Measurements from ENCODE around the gene LINC01488. TPM values are rescaled to one million over a fixed set of nuclear protein-coding genes. Genes with fewer than 3 reads are reported as not detected.

LINC01488 gene
- total RNA-seq, 2 donors from 2014 or later: not detected

DNA sequence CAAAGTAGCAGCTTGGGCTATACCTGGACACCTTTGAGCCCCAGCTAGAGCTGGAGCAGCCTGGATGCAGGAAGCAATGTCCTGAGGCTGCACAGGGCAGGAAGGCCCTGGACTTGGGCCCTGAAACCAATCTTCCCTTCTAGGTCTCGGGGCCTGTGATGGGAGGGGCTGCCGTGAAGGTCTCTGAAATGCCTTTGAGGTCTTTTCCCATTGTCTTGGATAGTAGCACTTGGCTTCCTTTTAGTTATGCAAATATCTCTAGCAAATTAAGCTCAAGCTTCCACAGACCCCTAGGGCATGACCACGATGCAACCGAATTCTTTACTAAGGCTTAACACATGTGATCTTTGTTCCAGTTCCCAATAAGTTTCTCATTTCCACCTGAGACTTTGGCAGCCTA lies 40.0 kb downstream of the LINC01488 start:
- Mint-ChIP-seq H3K27ac (no peak overlapping the region), H3K9me3 (peaks cover 6 to 8% of the 10 kb centered on the region in 2 donors), H3K36me3 (ENCODE audit: insufficient read depth in 2 of 2) (peaks cover 7 to 13% of the 10 kb centered on the region in 2 donors), H3K4me1 (ENCODE audit: low read depth) (no peaks in the 10 kb centered on the region), H3K27me3 (ENCODE audit: low read depth) (peaks cover 25% of the 10 kb centered on the region), H3K4me3 (no peak overlapping the region)
- no peak for ATAC-seq (replicated peaks in 1 of 2)
- no peak for DNase-seq

DNA sequence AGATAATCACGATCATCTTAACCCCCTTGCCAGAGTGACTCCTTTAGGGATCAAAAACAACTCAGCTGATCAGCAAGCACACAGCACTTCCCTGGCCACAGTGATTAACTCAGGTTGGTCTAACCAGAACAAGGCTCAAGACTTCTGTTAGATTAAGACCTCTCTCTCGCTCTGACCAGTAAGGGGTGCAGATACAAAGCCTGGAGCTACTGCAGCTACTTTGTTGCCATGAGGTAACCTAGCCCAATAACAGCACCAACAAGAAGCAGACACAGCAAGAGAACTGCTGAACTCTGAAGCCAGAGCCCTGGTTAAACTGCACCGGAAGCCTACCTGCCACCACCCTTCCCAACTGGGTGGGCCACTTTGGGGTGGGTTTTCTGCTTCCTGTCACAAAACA lies 42.0 kb downstream of the LINC01488 start:
- DNase-seq (no peak), ATAC-seq (replicated peaks in 1 of 2) (no peak)
- Mint-ChIP-seq H3K27ac (no peak overlapping the region), H3K27me3 (ENCODE audit: low read depth) (peaks cover 10% of the 10 kb centered on the region), H3K9me3 (peaks cover 2 to 5% of the 10 kb centered on the region in 2 donors), H3K4me3 (no peak overlapping the region), H3K4me1 (ENCODE audit: low read depth) (no peaks in the 10 kb centered on the region), H3K36me3 (ENCODE audit: insufficient read depth in 2 of 2) (peaks cover 4 to 5% of the 10 kb centered on the region in 2 donors)

DNA sequence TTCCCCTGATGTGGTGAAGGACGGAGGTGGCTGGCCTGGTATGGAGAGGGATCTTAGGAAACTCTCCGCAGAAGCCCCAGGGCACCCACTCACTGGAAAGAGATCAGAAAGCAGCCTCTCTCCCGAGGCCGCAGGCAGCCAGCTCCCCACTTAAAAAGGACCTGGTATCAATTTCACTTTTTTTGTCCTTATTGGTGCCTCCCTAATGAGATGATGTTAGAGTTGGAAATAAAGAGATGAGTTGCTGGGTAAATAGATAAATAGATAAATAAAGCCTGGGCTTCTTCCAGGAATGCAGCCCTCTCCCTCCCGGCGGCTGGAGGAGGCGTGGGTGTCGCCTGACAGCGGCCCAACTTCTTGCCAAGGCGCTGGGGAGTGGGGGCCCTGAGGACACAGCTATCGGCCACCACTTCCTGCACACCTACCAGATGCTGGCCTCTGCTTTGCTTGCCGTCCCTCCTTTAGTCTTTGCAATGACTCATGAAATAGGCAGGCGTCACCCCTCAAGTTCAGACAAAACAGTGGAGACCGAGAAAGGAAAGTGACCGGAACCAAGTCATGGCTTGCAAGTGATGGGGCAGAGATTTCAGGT lies 42.9 kb downstream of the LINC01488 start:
- peaks cover 11% of the 10 kb centered on the region for H3K27me3 Mint-ChIP-seq (ENCODE audit: low read depth)
- no peak overlapping the region for H3K27ac Mint-ChIP-seq

DNA sequence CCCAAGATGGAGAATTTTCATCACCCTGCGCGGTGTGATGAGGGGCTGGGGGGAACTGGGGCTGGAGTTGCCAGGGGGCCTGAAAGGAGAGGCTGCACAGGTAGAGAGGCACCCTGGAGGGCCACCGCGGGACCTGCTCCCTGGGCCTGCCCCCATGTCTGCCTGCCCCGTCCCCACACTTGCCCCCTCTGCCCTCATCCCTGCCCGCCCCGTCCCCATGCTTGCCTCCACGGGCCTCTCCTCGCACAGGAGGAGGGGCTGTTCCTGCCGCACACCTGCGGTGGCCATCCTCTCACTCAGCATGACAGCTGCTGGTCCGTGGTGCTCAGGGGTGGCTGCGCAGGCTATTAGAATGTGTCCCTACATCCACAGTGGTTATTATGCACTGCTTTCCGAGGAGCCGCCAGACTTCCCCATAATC lies 43.5 kb downstream of the LINC01488 start:
- Mint-ChIP-seq H3K27ac (no peak overlapping the region), H3K4me1 (ENCODE audit: low read depth) (no peaks in the 10 kb centered on the region), H3K27me3 (ENCODE audit: low read depth) (peaks cover 17% of the 10 kb centered on the region), H3K4me3 (no peak overlapping the region), H3K9me3 (no peaks in the 10 kb centered on the region), H3K36me3 (ENCODE audit: insufficient read depth in 2 of 2) (no peaks in the 10 kb centered on the region)
- DNase-seq: no peak
- ATAC-seq (replicated peaks in 1 of 2): no peak

More for the DNA sequence above, 42.9 kb downstream of the LINC01488 start:
- DNase-seq (no peak), ATAC-seq (replicated peaks in 1 of 2) (no peak)
- no peaks in the 10 kb centered on the region for H3K36me3 Mint-ChIP-seq (ENCODE audit: insufficient read depth in 2 of 2)
- H3K4me3 Mint-ChIP-seq: no peak overlapping the region
- H3K9me3 Mint-ChIP-seq: no peaks in the 10 kb centered on the region
- no peaks in the 10 kb centered on the region for H3K4me1 Mint-ChIP-seq (ENCODE audit: low read depth)

DNA sequence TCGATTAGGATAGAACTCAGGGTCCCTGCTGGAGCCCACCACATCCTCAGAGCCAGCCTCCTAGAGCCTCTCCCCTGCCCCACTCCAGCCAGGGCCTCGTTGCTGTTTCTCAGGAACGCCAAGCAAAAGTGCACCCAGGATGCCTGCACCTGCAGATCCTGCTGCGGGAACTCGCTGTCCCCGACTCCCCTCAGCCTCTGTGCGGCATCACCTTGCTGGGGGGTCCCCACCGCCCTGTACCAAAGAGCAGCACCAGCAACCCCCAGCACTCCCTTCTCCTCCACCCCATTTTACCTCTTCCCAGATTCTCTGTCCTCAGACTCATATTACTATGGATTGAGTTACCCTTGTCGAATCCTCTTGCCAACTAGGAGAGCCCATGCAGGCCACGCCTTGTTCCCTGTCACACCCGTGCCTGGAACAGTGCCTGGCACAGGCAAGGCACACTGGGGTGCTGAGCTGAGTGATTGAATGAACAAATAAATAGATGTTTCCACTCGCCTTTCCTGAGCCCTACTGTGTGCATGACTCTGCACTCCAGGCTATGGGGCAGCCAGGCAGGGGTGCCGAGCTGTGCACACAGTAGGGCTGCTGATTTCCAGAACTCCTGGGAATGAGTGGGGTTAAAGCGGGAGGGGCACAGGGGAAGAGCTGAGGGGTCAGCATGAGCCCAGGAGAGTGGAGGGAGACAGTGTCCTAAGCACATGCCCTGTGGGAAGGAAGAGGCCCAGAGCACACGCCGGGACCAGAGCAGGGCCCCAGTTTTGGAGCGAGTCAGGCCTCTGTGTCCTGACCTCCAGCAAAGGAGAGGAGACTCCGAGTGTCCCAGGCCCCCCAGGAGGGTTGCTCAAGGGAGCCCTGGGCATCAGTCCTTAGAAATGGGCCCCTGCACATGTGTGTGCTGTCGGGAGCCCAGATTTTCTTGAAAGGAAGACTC lies 44.3 kb downstream of the LINC01488 start:
- ATAC-seq (replicated peaks in 1 of 2): no peak
- no peak overlapping the region for H3K27ac Mint-ChIP-seq
- no peaks in the 10 kb centered on the region for H3K36me3 Mint-ChIP-seq (ENCODE audit: insufficient read depth in 2 of 2)
- H3K4me1 Mint-ChIP-seq (ENCODE audit: low read depth): no peaks in the 10 kb centered on the region
- H3K9me3 Mint-ChIP-seq: no peaks in the 10 kb centered on the region
- no peak overlapping the region for H3K4me3 Mint-ChIP-seq
- H3K27me3 Mint-ChIP-seq (ENCODE audit: low read depth): peaks cover 25% of the 10 kb centered on the region
- no peak for DNase-seq

DNA sequence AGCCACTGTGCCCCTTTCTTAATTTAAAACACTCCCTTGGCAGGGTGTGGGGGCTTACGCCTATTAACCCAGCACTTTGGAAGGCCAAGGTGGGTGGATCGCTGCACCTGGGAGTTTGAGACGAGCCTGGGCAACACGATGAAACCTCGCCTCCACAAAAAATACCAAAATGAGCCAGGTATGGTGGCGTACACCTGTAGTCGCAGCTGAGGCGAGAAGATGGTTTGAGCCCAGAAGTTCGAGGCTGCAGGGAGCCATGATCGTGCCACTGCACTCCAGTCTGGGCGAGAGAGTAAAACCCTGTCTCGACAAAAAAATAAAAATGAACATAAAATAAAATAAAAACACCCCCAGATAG lies 45.0 kb downstream of the LINC01488 start:
- Mint-ChIP-seq H3K27ac (no peak overlapping the region), H3K4me3 (no peak overlapping the region), H3K27me3 (ENCODE audit: low read depth) (peaks cover 29% of the 10 kb centered on the region), H3K4me1 (ENCODE audit: low read depth) (no peaks in the 10 kb centered on the region), H3K9me3 (no peaks in the 10 kb centered on the region), H3K36me3 (ENCODE audit: insufficient read depth in 2 of 2) (no peaks in the 10 kb centered on the region)
- no peak for DNase-seq
- no peak for ATAC-seq (replicated peaks in 1 of 2)

DNA sequence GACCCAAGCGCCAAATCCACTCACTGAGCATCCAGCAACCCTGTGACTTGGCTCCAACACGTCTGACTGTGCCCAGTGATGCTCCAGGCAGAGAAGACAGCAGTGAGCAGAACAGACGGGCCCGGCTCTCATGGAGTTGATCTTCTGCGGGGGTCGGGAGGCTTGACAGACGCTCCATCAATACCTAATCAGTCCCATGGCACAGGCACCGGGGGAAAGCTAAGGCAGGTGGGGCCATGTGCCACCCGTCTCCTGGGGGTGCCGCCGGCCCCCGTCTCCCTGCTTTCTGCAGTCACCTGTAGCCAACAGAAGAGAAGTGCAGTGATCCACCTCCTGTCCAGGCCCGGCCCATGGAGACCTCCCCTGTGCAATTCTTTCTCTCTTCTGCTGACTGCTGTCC lies 47.5 kb downstream of the LINC01488 start:
- Mint-ChIP-seq H3K4me1 (ENCODE audit: low read depth) (no peaks in the 10 kb centered on the region), H3K9me3 (no peaks in the 10 kb centered on the region), H3K27me3 (ENCODE audit: low read depth) (peaks cover 42% of the 10 kb centered on the region), H3K36me3 (ENCODE audit: insufficient read depth in 2 of 2) (no peaks in the 10 kb centered on the region), H3K27ac (no peak overlapping the region), H3K4me3 (no peak overlapping the region)
- DNase-seq (no peak), ATAC-seq (replicated peaks in 1 of 2) (no peak)

DNA sequence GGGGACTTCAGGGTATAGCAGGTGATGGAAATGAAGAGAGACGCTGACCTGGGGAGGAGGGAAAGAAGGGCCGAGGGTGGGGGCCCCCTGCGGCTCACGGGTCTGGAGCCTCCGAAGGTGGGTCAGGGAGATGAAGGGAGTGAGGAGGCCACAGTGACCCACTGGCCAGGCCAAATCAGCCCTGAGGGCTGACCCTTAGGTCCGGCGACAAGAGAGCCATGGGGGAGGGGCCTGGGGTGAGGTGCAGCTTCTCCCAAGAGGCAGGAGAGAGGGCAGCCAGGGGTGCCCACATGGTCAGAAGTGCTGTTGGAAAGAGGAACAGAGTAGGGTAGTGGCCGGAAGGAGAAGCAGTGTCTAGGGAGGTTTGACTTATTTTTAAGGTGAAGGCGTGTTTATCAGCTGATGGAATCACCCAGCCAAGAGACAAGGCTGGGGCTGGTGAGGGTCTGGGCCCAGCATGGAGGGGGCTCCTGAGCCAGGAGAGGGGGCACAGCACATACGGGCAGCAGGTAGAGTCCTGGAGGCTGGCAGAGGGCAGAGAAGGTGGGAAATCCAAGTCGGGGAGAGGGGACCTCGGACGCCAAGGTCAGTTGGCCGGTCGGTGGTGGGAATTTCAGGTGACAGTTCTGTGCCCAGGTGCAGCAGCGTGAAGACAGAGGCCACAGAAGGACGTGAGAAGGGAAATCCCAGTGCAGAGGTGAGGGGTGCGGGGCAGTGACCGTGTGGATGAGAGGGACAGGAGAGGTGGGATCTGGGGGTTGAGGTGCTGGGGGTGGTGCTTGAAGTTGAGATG lies 49.0 kb downstream of the LINC01488 start:
- no peak for DNase-seq
- no peaks in the 10 kb centered on the region for H3K36me3 Mint-ChIP-seq (ENCODE audit: insufficient read depth in 2 of 2)

DNA sequence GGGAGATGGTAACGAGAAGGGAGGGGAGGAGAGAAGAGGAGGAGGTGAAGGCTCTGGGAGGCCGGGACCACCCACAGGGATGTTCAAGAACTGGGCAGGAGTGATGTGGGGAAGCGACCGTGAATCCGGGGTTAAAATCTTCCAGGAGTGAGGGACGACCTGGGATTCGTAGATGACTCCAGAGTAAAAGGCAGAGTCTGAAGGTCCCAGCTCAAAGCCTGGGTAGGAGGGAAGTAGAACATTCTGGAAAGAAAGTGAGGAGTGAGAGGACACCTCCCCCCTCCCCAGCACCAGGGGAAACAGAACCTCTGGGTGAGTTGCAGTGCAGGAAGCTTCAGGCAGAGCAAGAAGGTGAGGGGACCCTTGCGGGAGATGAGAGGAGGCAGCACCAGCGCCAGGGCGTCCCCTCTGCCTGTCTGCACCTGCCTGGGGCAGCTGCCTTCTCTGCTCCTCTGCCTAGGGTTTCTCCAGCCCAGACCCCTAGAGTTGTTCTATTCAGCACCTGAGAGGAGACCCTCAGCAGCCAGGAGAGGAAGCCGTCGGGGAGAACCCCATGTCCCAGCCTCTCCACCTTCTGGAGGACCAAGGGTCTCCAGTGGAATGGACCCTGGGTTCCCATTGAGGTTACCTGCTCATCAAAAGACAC lies 49.7 kb downstream of the LINC01488 start:
- ATAC-seq (replicated peaks in 1 of 2): no peak
- Mint-ChIP-seq H3K9me3 (no peaks in the 10 kb centered on the region), H3K36me3 (ENCODE audit: insufficient read depth in 2 of 2) (no peaks in the 10 kb centered on the region), H3K4me3 (no peak overlapping the region), H3K4me1 (ENCODE audit: low read depth) (no peaks in the 10 kb centered on the region), H3K27ac (no peak overlapping the region), H3K27me3 (ENCODE audit: low read depth) (peaks cover 40% of the 10 kb centered on the region)
- DNase-seq: no peak

More for the DNA sequence above, 49.0 kb downstream of the LINC01488 start:
- H3K27ac Mint-ChIP-seq: no peak overlapping the region
- H3K27me3 Mint-ChIP-seq (ENCODE audit: low read depth): peaks cover 41% of the 10 kb centered on the region
- no peak for ATAC-seq (replicated peaks in 1 of 2)
- H3K4me3 Mint-ChIP-seq: no peak overlapping the region
- no peaks in the 10 kb centered on the region for H3K9me3 Mint-ChIP-seq
- H3K4me1 Mint-ChIP-seq (ENCODE audit: low read depth): no peaks in the 10 kb centered on the region

DNA sequence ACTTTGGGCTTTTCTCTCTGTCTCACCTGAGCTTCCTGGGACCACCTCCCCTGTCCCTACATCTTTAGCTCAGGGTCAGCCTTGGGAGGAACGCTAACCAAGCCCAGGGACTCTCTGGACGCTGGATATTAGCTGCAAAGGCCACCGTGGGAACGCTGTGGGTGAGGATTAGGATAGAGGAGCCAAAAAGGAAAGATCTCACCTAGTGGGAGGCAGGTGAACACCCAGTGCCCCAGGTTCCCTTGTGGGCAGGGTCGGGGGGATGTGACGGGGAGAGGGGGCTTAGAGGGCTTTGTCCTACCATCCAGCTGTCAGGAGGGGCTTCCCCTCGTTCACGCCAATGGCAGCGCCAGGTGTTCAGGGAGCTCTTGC lies 50.2 kb downstream of the LINC01488 start:
- Mint-ChIP-seq H3K27ac (no peak overlapping the region), H3K4me3 (no peak overlapping the region), H3K4me1 (ENCODE audit: low read depth) (no peaks in the 10 kb centered on the region), H3K27me3 (ENCODE audit: low read depth) (peaks cover 45% of the 10 kb centered on the region), H3K9me3 (no peaks in the 10 kb centered on the region), H3K36me3 (ENCODE audit: insufficient read depth in 2 of 2) (no peaks in the 10 kb centered on the region)
- DNase-seq (no peak), ATAC-seq (replicated peaks in 1 of 2) (no peak)

DNA sequence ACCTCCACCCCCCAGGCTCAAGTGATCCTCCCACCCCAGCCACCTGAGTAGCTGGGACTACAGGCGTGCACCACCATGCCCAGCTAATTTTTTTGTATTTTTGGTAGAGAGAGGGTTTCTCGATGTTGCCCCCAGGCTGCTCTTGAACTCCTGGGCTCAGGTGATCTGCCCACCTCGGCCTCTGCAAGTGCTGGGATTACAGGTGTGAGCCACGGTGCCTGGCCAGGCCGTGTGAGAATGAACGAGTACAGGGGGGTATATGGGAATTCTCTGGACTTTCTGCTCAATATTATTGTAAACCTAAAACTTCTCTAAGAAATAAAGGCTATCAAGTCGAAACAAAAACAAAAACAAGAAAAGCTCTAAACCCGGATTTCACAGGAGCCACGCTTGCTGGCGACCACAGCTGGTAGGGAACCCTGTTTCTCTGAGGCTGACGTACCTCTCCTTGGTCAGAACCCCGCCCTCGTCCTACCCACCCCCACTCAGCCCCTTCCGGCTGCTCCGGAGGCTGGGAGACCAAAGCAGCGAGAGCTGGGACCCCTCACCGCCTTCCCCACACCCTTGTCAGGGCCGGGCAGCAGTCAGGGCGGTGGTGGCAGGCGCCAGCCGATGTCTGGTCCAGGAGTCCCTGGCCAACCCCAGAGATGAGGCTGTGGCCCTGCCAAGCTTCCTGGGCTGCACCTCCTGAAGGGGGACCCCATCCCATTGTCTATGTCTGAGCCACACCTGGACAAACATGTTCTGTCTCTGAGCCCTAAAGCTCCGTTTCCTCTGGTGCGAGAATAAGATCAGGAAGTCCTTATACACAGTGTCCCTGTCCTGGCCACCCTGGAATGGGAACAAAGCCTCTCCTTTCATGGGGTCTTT lies 52.1 kb downstream of the LINC01488 start:
- H3K9me3 Mint-ChIP-seq: no peaks in the 10 kb centered on the region
- no peaks in the 10 kb centered on the region for H3K4me1 Mint-ChIP-seq (ENCODE audit: low read depth)
- no peak for ATAC-seq (replicated peaks in 1 of 2)
- no peak for DNase-seq
- H3K4me3 Mint-ChIP-seq: no peak overlapping the region
- H3K27me3 Mint-ChIP-seq (ENCODE audit: low read depth): peaks cover 53% of the 10 kb centered on the region
- no peaks in the 10 kb centered on the region for H3K36me3 Mint-ChIP-seq (ENCODE audit: insufficient read depth in 2 of 2)
- H3K27ac Mint-ChIP-seq: no peak overlapping the region

DNA sequence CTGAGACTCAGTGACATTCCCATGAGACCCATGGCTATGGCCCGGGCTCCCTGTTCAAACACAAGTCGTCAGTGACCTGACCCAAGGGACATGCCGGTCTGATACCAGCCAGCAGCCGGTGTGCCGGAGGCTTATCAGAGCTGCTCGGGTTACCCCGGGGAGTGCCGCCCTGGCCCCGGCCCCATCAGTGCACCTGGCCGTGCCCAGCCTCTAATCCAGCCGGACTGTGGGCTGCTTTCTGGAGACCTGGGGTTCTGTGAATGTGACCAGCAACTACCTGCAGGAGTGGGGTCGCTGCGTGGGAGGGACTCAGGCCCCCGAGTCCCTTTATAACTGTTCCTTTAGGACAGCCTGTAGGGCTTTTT lies 52.7 kb downstream of the LINC01488 start:
- H3K9me3 Mint-ChIP-seq: no peaks in the 10 kb centered on the region
- DNase-seq (no peak), ATAC-seq (replicated peaks in 1 of 2) (no peak)
- H3K27me3 Mint-ChIP-seq (ENCODE audit: low read depth): peaks cover 53% of the 10 kb centered on the region
- H3K4me3 Mint-ChIP-seq: no peak overlapping the region
- no peaks in the 10 kb centered on the region for H3K36me3 Mint-ChIP-seq (ENCODE audit: insufficient read depth in 2 of 2)
- no peaks in the 10 kb centered on the region for H3K4me1 Mint-ChIP-seq (ENCODE audit: low read depth)
- no peak overlapping the region for H3K27ac Mint-ChIP-seq
